ENCODE measurements around the gene IL36B.

- no peak for TF ChIP-seq CTCF (IDR thresholded peaks at IDR 0.05)
- no peak for TF ChIP-seq POLR2A (IDR thresholded peaks at IDR 0.05)
Measured at GRCh38 chr2:113060796-113061195, 8.1 kb upstream of the IL36B start.
